CD14-positive monocyte (primary cell): ENCODE measurements around the gene ZNF557. TPM values are rescaled to one million over a fixed set of nuclear protein-coding genes. Genes with fewer than 3 reads are reported as not detected.

Source experiments
- DNase-seq, 3 donors: peaks; one replicate each; pipeline ENCODE4 v3.0.0-alpha.2; 2011 to 2022
- H2AFZ ChIP-seq: 2 replicates; pipeline ENCODE4 v1.6.0; 2012; ENCODE audit warnings: mild to moderate bottlenecking, low read depth, low read length, inconsistent platforms; ENCODE audit not compliant: insufficient read depth, poor library complexity, severe bottlenecking
- H3K27ac ChIP-seq, 2 donors: 1 replicate in 1 of 2; 2 replicates in 1 of 2; pipeline ENCODE4 v1.5.1; 2012 to 2013; ENCODE audit warnings: low read length in 2 of 2, control low read depth in 1 of 2, inconsistent platforms in 1 of 2, low read depth in 1 of 2, mild to moderate bottlenecking in 1 of 2
- H3K27me3 ChIP-seq, 2 donors: one replicate each; pipeline versions ENCODE4 v1.6.0 to v1.6.1; 2011 to 2013; ENCODE audit warnings: low read length in 2 of 2; ENCODE audit not compliant: control insufficient read depth in 2 of 2, insufficient read depth in 2 of 2
- H3K36me3 ChIP-seq, 2 donors: replicated peaks in 1 of 2; 1 replicate in 1 of 2; 2 replicates in 1 of 2; pipeline versions ENCODE4 v1.5.1 to v1.6.1; 2012 to 2013; ENCODE audit warnings: low read length in 2 of 2, control low read depth in 1 of 2, inconsistent platforms in 1 of 2, mild to moderate bottlenecking in 1 of 2; ENCODE audit not compliant: insufficient read depth in 2 of 2, control insufficient read depth in 1 of 2
- H3K4me1 ChIP-seq, 2 donors: 1 replicate in 1 of 2; 2 replicates in 1 of 2; pipeline versions ENCODE4 v1.5.1 to v1.6.1; 2012 to 2013; ENCODE audit warnings: low read length in 2 of 2, control low read depth in 1 of 2, inconsistent platforms in 1 of 2, mild to moderate bottlenecking in 1 of 2, moderate library complexity in 1 of 2; ENCODE audit not compliant: insufficient read depth in 2 of 2, control insufficient read depth in 1 of 2
- H3K4me2 ChIP-seq: replicated peaks from 2 replicates; pipeline ENCODE3; 2012; ENCODE audit warnings: low read length, moderate library complexity, mild to moderate bottlenecking; ENCODE audit not compliant: poor library complexity, severe bottlenecking; ENCODE audit errors: extremely low read depth
- H3K4me3 ChIP-seq, 3 experiments: fragments of 200-600 bp in 1 of 3; sonication (generic) in 1 of 3; replicated peaks in 1 of 3; 1 replicate in 2 of 3; 2 replicates in 1 of 3; pipeline ENCODE4 v1.5.1; 2011 to 2013; ENCODE audit warnings: low read length in 3 of 3, mild to moderate bottlenecking in 3 of 3, control low read depth in 2 of 3, low read depth in 2 of 3, inconsistent platforms in 1 of 3, moderate library complexity in 1 of 3
- H3K79me2 ChIP-seq: 2 replicates; pipeline ENCODE4 v1.6.0; 2012; ENCODE audit warnings: mild to moderate bottlenecking, control low read depth, inconsistent platforms, low read length, moderate library complexity; ENCODE audit not compliant: insufficient read depth
- H3K9ac ChIP-seq: 2 replicates; pipeline ENCODE4 v1.6.0; 2017; ENCODE audit warnings: low read length, mild to moderate bottlenecking; ENCODE audit not compliant: insufficient read depth, poor library complexity, severe bottlenecking
- H3K9me3 ChIP-seq, 2 donors: replicated peaks in 1 of 2; 1 replicate in 1 of 2; 2 replicates in 1 of 2; pipeline versions ENCODE4 v1.5.1 to v1.6.1; 2012 to 2013; ENCODE audit warnings: low read length in 2 of 2, control low read depth in 1 of 2; ENCODE audit not compliant: control insufficient read depth in 1 of 2, insufficient read depth in 1 of 2
- H4K20me1 ChIP-seq: 2 replicates; pipeline ENCODE4 v1.6.0; 2012; ENCODE audit warnings: mild to moderate bottlenecking, low read length, control low read depth, moderate library complexity; ENCODE audit not compliant: insufficient read depth
- H3K27ac Mint-ChIP-seq, 7 donors: one replicate each; pipeline ENCODE4 v1.8.0; 2020; ENCODE audit warnings: mild to moderate bottlenecking in 7 of 7, mixed read lengths in 7 of 7, moderate library complexity in 6 of 7, inconsistent platforms in 2 of 7
- H3K27me3 Mint-ChIP-seq, 3 donors: one replicate each; pipeline ENCODE4 v1.8.0; 2021 to 2022; ENCODE audit warnings: low read depth in 3 of 3, mild to moderate bottlenecking in 3 of 3, mixed read lengths in 3 of 3, moderate library complexity in 3 of 3, inconsistent platforms in 1 of 3
- H3K36me3 Mint-ChIP-seq, 2 donors: one replicate each; pipeline ENCODE4 v1.8.0; 2020; ENCODE audit warnings: mixed read lengths in 2 of 2, inconsistent platforms in 1 of 2, mild to moderate bottlenecking in 1 of 2
- H3K4me1 Mint-ChIP-seq: one replicate; pipeline ENCODE4 v1.8.0; 2020; ENCODE audit warnings: mild to moderate bottlenecking, mixed read lengths
- H3K4me3 Mint-ChIP-seq, 2 donors: one replicate each; pipeline ENCODE4 v1.8.0; 2020; ENCODE audit warnings: mild to moderate bottlenecking in 2 of 2, mixed read lengths in 2 of 2, moderate library complexity in 1 of 2
- H3K9me3 Mint-ChIP-seq, 7 donors: one replicate each; pipeline ENCODE4 v1.8.0; 2020 to 2022; ENCODE audit warnings: mixed read lengths in 7 of 7, mild to moderate bottlenecking in 6 of 7, moderate library complexity in 6 of 7, inconsistent platforms in 2 of 7
- whole genome bisulfite sequencing: methylation state at CpG from one replicate; pipeline ENCODE4 v1.1.5; 2013; ENCODE audit warnings: missing lambda C conversion rate; ENCODE audit not compliant: insufficient coverage; 5-methylcytosine and 5-hydroxymethylcytosine counted together
- intact Hi-C, 2 donors: fragments of 100-400 bp; cut with micrococcal nuclease; formaldehyde crosslinking; loops; one replicate each; pipeline versions ENCODE4 v1.15.0 to v1.15.1; 2023
- polyA plus RNA-seq, 3 donors: library from polyadenylated mRNA; depleted of rRNA in 1 of 3; unstranded in 2 of 3; stranded (reverse) in 1 of 3; fragments of 300-500 nt in 2 of 3; fragments of >200 nt in 1 of 3; fragmentation: Illumina TruSeq in 2 of 3; gene quantifications; 1 replicate in 2 of 3; 2 replicates in 1 of 3; pipeline ENCODE4 v1.2.3, GENCODE V29; 2012 to 2021
- TF ChIP-seq, protein P1 (sequence below): fragments of 200-600 bp; IDR thresholded peaks from one replicate; pipeline ENCODE4 v1.8.0; 2022; ENCODE audit warnings: antibody characterized with exemption, mild to moderate bottlenecking

The ZNF557 gene
- polyA plus RNA-seq, 3 donors, result 0.87 to 3.4 (median 1.7) TPM

- DNase-seq, result no peak
- WGBS, result 99% methylated on average over 16 of the region's 16 CpGs
- peak overlapping the region in 2 of 7 donors; percentile 33 to 45 for H3K27ac Mint-ChIP-seq
- Histone ChIP-seq H3K27ac (no peak overlapping the region), H3K4me3 (no peak overlapping the region), H3K9ac (no peak overlapping the region), H3K9me3 (peaks cover under 1% of the 10 kb centered on the region in 2 donors), H3K4me1 (no peaks in the 10 kb centered on the region), H2AFZ (no peak overlapping the region), H3K27me3 (no peaks in the 10 kb centered on the region), H4K20me1 (no peaks in the 10 kb centered on the region), H3K36me3 (peaks cover 33 to 74% of the 10 kb centered on the region in 2 donors), H3K79me2 (no peaks in the 10 kb centered on the region), H3K4me2 (no peak overlapping the region)
- H3K9me3 Mint-ChIP-seq, result peaks cover 0 to 17% (median 4%) of the 10 kb centered on the region in 7 donors
- intact Hi-C loops, result no loop called here
- TF ChIP-seq, protein P1, sequence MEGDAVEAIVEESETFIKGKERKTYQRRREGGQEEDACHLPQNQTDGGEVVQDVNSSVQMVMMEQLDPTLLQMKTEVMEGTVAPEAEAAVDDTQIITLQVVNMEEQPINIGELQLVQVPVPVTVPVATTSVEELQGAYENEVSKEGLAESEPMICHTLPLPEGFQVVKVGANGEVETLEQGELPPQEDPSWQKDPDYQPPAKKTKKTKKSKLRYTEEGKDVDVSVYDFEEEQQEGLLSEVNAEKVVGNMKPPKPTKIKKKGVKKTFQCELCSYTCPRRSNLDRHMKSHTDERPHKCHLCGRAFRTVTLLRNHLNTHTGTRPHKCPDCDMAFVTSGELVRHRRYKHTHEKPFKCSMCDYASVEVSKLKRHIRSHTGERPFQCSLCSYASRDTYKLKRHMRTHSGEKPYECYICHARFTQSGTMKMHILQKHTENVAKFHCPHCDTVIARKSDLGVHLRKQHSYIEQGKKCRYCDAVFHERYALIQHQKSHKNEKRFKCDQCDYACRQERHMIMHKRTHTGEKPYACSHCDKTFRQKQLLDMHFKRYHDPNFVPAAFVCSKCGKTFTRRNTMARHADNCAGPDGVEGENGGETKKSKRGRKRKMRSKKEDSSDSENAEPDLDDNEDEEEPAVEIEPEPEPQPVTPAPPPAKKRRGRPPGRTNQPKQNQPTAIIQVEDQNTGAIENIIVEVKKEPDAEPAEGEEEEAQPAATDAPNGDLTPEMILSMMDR, result no peak
- H3K36me3 Mint-ChIP-seq, result peaks cover 54 to 82% of the 10 kb centered on the region in 2 donors
- H3K27me3 Mint-ChIP-seq, result peaks cover 0 to 2% (median 0%) of the 10 kb centered on the region in 3 donors
- H3K4me3 Mint-ChIP-seq, result no peak overlapping the region
- no peaks in the 10 kb centered on the region for H3K4me1 Mint-ChIP-seq
These were observed 62.6 kb downstream of the ZNF557 start for GRCh38 chr19:7132054-7132453.

DNA sequence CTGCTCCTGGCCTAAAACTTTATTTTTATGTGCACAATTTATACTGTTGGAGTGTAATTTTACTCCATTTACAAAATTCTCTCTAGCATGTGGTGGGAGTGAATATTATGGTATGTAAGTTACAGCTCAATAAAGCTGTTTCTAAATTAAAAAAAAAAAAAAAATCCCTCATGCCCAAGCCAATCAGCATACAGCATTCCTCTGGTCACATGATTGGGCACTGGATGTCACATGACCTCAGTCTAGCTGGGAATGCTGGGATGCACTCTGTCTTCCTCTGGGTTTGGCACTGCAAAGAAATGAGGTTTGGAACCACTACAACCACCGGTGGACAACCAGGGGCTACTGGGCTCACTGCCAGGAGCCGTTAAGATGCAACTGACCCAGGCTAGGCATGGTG is 67.6 kb downstream of the ZNF557 start:
- intact Hi-C loops, result no loop called here
- H3K9ac ChIP-seq, result no peak overlapping the region
- Mint-ChIP-seq H3K36me3 (peaks cover 47 to 78% of the 10 kb centered on the region in 2 donors), H3K27me3 (peaks cover 0 to 2% (median 0%) of the 10 kb centered on the region in 3 donors), H3K27ac (peak overlapping the region in 1 of 7 donors; percentile 18), H3K4me3 (no peak overlapping the region), H3K4me1 (peaks cover 2% of the 10 kb centered on the region), H3K9me3 (peaks cover 0 to 5% (median 3%) of the 10 kb centered on the region in 7 donors)
- 83% methylated on average over 2 of the region's 2 CpGs for WGBS
- no peak overlapping the region for H3K4me3 ChIP-seq
- no peaks in the 10 kb centered on the region for H3K27me3 ChIP-seq
- H3K36me3 ChIP-seq, result peaks cover 35 to 72% of the 10 kb centered on the region in 2 donors
- no peaks in the 10 kb centered on the region for H4K20me1 ChIP-seq
- H3K79me2 ChIP-seq, result no peaks in the 10 kb centered on the region
- no peaks in the 10 kb centered on the region for H3K4me1 ChIP-seq
- no peak overlapping the region for H3K4me2 ChIP-seq
- no peak overlapping the region for H3K27ac ChIP-seq
- no peaks in the 10 kb centered on the region for H3K9me3 ChIP-seq
- DNase-seq, result no peak
- TF ChIP-seq, protein P1, result no peak
- no peak overlapping the region for H2AFZ ChIP-seq

Other genes with a start within 250 kb of the ZNF557 start
- gene ADGRE1, start 182.1 kb upstream of the ZNF557 start, polyA plus RNA-seq, result 10 to 100 TPM; 13.9 to 37.7 (median 21.6) TPM
- not detected for gene MBD3L2B, start 48.3 kb upstream of the ZNF557 start, polyA plus RNA-seq
- not detected for gene MBD3L5, start 39.1 kb upstream of the ZNF557 start, polyA plus RNA-seq
- gene MBD3L4, start 29.5 kb upstream of the ZNF557 start, polyA plus RNA-seq, result not detected
- gene MBD3L2, start 20.4 kb upstream of the ZNF557 start, polyA plus RNA-seq, result not detected
- not detected for gene MBD3L3, start 11.0 kb upstream of the ZNF557 start, polyA plus RNA-seq
- 10 to 100 TPM in 1 of 3 donors, 1 to 10 TPM in 2; 2.9 to 12.4 (median 3.4) TPM for gene INSR, start 224.7 kb downstream of the ZNF557 start, polyA plus RNA-seq